Measurements from ENCODE around the gene PLCD4.

PLCD4 gene

DNA sequence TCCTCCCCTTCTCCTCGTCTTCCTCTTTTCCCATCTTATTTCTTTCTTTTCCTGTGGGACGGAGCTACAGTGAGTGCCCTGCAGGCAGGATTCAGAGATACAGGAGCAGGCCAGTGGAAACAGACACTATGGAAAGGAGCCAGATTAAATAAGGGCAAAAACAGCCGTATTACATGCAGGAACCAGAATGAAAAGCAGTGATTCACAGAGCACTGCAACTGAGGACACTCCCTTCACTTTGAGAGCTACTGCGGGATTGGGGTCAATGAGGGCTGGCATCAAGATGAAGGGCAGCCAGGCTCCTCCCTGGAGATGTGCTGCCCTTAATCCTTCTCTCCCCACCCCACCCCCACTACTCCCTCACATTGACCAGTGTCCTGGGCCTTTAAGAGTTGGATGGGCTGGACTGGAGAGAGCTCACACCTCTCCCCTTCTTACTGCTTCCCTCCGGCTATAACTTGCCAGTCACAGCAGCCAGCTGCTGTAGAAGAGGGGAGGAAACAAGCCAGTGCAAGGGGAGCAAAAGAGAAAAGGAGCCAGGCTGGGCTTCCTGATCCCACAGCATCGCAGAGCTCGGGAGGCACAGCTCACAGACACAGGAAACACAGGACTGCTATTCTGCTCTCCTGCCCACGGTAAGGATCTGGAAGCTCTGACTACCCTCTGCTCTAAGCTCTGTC is at the start of gene PLCD4:
Gene PLCD4 (plus strand): TSS at position 464 of the 680 bp plus-strand sequence. CDS start 7,841 bp downstream, outside the sequence.
- DNase-seq (ENCODE audit: low read depth in 2 of 2), result no peak

DNA sequence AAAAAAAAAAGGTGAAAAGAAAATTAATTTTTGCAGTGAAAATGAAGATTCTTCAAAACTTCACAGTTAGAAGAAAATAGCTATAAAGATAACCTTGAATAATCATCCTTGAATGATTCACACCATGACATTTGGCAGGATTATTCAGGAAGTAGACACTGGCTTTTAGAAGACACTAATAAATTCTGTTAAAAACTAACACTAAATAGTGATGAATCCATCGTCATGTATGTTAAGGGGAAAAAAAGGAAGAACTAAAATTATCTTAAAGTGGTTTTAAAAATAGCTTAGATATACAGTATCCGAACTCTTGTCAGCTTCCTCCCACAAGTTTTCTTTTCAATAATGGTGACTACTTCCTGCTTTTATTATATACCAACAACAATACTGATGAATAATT is 49.8 kb upstream of the PLCD4 start:
- DNase-seq (ENCODE audit: low read depth in 2 of 2), result no peak

DNA sequence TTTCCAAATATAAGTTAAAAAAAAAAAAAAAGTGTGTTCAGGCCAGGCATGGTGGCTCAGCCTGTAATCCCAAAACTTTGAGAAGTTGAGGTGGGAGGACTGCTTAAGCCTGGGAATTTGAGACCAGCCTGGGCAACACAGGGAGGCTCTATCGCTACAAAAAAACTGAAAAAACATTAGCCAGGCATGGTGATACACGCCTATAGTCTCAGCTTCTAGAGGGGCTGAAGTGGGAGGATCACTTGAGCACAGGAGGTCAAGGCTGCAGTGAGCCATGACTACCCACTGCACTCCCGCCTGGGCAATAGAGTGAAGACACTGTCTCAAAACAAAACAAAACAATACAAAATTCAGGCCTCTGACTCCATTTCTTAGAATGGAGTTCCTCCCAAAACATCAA is 48.7 kb upstream of the PLCD4 start:
- no peak for DNase-seq (ENCODE audit: low read depth in 2 of 2)

DNA sequence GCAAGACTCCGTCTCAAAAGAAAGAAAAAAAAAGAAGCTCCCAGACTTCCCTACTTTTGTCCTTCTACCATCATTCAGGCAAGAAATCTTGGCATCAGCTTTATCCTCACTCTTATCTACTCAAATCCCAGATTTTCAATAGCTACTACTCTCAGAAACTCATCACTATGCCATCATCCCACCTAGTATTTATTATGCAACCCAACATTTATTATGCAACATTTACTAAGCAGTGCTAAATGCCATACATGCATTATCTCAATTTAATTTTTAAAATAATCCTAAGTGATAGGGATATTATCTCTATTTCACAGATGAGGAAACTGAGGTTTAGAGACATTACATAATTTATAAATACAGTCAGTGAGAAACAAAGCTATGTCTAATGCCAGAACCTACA is 43.6 kb upstream of the PLCD4 start:
- DNase-seq (ENCODE audit: low read depth in 2 of 2), result no peak

DNA sequence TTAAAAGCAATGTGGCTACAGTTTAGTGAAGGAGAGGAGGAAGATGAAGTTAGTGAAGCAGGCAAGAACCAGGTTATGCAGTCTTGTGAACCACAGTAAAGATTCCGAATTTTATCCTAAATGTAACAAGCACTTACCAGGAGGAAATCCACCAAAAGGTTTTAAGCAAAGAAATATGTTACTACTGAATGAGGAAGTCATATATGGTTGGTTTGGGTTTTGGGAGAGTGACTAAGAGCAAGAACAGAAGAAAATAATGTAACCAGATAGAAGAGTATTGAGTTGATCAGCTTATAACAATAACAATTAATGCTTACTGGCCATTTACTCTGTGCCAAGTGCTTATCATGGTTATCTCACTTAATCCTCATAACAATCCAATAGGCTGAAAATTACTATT is 41.4 kb upstream of the PLCD4 start:
- DNase-seq (ENCODE audit: low read depth in 2 of 2), result no peak

DNA sequence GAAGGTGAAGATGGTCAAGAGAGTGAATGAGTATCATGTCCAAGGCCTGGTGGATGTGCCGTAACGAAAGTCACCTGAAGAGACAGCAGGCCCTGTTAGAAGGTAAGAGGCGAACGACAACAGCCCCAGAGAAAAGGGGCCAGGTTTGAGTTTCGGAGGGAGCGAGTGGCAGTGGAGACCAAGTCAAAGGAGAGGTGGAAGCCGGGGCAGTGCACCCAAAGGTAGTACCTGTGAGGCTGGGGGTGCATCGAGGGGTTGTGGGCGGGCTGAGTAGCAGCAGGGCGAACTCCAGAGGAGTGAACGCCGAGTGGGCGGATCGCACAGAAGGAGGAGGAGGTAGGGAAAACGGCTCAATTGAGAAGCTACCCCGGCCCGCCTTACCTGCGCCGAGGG is 39.9 kb upstream of the PLCD4 start:
- DNase-seq (ENCODE audit: low read depth in 2 of 2), result no peak

DNA sequence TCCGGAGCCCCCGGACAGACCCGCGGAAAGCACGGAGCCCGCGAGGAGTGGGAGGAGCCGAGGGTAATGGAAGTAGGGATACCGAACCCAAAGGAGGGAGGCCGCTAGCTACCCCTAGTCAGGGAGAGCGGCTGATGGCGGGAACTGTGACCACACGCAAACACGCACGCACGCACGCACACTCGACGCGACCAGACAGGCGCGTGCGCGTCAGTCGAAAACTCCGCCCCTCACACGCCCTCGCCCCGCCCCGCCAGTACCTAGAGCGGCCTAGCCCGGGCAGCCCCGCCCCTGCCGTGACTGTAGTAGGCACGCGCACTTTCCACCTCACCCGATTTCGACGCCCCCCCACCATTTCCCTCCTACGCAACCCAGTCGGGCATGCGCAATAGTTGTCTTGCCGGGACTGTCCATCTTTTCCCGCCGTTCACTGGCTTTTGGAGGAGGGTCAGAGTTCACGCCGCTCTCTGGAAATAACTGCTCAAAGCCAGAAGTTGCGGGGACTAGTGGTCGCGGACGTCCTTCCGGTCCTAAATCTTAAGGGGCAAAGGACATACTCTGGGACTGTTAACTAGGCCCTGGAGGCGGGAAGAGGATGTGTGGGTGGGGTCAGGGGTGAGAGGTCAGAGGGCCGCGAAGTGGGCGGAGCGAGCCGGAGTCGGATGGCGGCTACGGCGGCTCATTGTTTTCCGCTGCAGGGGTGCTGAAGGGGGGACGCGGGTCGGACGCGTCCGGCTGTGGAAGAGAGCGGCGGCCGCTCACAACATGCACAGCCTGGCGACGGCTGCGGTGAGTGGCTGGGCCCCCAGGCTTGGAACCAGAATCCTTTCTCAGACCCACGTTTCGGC is 39.3 kb upstream of the PLCD4 start, which contains the start of the genes CNOT9 and USP37:
Gene CNOT9 (plus strand): TSS at position 650 of the 848 bp plus-strand sequence. CDS start 116 bp downstream, at position 766.
Gene USP37 (minus strand): TSS at position 162 of the 848 bp plus-strand sequence. CDS start 9,698 bp downstream, outside the sequence.
- peak; percentile 100 for DNase-seq (ENCODE audit: low read depth in 2 of 2)

DNA sequence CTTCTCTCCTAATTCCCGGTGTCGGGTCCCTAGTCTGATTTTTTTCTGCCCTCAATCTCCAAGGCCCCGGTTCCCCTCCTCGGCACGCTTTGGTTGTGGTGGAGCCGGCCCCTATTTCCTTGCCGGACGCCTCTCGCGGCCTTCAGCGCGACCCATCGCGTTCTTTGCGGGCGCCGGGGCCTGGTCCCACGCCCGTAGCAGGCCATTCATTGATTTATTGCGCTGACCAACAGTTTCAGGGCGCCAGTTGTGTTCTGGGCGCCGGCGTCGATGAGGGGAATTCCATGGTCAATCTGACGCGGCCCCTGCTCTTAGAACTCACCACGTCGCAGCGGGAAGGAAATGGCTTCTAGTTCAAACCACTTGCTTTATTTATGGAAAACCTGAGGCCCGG is 38.7 kb upstream of the PLCD4 start:
- peak; percentile 30 to 50 for DNase-seq (ENCODE audit: low read depth in 2 of 2)

DNA sequence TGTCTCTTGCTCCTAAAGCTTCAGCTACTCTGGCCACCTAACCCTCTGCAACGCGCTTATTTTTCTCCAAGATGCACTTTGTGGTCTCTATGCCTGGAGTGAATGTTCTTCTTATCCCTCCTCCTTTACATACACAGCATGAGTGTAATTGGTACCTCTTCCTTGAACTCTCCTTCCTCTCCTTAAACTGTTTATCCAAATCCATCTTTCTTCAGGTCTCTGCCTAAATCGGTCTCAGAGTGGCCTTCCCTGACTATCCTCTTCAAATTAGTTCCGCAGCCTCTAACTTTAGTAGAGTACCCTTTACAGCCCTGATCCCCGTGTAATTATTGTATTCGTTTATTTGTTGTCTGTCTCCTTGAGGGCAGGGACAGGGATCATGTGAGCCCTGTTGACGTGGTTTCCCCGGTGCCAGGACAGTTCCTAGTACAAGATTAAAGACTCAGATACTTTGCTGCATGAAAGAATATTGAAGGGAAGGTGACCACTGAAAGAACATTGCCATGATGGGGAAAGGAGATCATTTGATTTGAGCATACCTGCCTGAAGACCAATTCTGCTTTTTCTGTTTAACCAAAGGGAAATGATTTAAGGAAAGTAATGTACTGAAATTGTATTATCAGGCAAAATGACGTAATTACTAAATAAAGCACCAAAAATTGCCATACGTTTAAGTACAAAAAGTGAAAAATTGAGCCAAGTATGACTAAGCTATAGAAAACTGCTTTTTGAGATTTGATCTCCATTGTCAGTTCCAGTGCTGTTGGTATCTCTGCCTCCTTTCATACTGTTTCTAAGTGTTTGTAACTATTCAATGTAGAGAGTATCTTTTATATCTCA is 37.8 kb upstream of the PLCD4 start:
- DNase-seq (ENCODE audit: low read depth in 2 of 2), result no peak

DNA sequence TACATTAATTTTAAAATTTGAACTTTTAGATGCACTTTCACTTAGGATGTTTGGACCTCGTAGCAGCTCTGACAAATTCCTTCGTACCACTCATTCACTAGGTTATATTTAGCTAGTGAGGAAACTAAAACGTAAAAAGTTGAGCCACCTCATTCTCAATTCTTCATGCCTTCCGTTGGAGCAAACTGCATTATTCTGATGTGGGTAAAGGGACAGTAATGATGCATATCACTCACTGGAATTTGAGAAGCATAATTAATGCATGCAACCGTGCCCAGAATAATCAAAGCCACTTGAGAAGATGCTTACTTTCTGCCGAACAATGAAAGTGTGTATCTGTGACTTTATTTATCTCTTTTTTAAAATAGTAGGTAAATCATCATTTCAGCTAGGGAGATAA is 36.8 kb upstream of the PLCD4 start:
- no peak for DNase-seq (ENCODE audit: low read depth in 2 of 2)

DNA sequence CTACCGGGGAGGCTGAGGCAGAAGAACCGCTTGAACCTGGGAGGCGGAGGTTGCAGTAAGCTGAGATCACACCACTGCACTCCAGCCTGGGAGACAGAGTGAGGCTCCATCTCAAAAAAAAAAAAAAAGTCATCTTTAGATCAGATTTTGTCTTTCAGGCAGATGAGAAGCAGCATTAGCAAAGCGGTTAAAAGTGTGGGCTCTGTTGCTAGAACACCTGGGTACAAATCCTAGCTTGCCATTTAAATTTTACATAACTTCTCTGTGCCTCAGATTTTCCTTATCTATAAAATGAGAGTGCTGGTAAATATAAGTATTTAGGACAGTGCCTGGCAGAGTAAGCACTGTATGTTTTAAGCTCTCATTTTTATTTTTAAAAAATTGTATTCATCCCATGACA is 30.8 kb upstream of the PLCD4 start:
- no peak for DNase-seq (ENCODE audit: low read depth in 2 of 2)

DNA sequence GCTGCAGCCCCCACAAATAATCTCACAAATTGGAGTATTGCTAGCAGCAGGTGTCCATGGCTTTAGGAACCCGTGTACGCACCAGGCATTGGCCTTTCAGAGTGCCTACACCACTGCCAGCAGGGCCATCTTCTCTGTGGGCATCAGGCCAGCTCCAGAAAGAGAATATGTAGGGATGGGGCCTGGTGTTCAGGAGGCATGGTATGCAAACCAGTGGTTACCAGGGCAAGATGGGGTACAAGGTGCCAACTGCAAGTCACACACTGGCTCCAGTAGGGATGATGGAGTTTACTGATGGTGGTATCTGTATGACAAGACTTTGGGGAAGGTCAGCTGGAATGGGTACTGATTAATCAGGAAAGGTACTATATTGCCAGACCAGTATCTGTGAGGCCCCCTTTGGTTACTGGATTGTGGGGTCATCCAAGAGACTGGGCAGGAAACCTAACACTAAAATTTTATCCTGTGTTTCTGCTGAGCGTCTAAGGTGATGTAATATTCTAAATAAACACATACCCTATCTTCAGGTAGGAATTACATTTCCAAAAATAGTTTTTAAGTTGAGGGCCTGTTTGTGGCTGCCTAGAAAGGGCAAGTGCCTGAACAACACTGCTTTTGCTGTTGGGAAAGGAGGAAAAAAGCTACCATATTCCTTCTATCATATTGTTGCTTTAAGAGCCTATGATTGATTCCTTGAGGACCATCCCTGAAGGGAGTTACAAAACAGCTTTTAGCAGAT is 30.0 kb upstream of the PLCD4 start:
- DNase-seq (ENCODE audit: low read depth in 2 of 2), result no peak

DNA sequence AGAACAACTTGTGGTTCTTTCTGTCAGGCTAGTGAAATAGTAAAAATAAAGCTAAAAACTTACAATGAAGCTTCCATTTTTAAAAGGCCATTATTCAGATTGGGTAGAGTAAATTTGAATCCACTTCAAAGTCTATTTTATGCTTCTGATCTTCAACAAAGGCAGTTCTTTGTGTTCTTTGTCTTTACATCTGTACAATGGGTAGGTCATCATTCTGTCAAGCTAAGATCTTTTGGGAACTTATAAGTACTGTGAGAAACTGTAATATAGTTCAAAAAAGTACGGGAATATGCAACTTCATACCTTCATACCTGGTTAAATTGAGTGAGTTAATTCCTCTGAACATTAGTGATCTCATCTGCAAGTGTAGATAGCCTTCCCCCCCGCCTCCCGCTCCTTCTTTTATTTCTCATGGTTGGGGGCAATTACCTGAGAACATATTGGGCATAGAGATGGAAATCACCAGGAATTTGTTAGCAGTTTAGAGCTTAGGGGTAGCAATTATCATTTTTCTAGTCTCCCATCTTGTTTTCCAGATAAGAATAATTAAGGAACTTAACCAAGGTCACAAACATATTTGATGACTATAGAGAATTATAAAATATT is 29.3 kb upstream of the PLCD4 start:
- no peak for DNase-seq (ENCODE audit: low read depth in 2 of 2)

DNA sequence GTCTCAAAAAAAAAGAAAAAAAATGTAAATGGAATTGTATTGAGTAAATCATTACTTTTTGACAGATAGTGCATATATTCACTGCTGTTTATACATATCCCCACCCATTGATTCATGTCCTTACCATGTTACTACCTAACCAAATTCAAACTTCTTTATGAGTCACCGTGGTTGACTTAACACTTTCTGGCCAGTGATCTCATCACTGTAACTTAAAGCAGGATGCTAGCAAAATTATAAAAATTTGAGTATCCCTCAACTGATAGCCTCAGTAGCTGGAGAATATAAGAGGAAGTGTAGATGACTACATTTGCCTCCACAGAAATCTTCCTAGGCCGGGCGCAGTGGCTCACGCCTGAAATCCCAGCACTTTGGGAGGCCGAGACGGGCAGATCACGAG is 25.6 kb upstream of the PLCD4 start:
- no peak for DNase-seq (ENCODE audit: low read depth in 2 of 2)

DNA sequence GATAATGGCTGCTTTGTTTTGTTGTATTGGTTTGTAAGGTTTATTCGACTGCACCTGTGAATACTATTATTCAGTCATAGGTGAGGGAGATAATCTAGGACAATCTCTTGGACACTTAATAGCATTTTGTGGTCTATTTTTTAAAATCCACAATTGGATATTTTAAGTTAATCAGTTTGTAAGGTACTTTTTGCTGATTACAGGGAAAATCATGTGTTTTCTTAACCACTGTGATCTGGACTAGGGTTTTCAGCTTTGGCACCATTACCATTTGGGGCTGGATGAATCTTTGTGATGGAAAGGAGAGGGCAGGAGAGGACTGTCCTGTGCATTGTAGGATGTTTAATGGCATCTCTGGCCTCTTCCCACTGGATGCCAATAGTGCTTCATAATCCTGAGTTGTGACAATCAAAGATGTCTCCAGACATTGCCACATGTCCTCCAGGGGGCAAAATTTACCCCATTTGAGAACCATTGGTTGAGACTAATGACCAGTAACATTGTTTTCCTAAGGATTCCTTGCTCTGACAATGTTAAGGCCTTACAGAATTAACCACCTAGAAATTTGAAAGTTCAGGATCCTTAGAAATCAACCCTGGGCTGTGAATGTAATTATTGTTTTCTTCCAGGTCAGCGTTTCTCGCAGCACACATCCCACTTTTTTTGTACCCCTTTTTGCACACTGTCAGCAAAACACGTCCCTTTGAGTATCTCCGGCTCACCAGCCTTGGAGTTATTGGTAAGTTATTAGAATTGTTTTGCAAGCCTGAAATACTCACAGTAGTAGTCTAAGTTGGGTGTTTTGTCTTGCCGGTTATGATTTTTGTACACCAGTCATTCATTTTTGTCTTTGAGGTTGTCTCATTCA is 23.5 kb upstream of the PLCD4 start:
- DNase-seq (ENCODE audit: low read depth in 2 of 2), result no peak

DNA sequence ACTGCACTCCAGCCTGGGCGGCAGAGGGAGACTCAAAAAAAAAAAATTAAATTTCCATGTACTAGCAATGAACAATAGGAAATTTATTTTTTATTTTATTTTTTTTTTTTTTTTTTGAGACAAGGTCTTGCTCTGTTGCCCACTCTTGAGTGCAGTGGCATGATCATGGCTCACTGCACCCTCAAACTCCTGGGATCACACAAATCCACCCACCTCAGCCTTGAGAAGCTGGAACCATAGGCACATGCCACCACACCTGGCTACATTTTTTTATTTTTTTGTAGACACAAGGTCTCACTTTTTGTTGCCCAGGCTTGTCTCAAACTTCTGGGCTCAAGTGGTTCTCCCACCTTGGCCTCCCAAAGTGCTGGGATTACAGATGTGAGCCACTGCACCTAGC is 22.2 kb upstream of the PLCD4 start:
- no peak for DNase-seq (ENCODE audit: low read depth in 2 of 2)

DNA sequence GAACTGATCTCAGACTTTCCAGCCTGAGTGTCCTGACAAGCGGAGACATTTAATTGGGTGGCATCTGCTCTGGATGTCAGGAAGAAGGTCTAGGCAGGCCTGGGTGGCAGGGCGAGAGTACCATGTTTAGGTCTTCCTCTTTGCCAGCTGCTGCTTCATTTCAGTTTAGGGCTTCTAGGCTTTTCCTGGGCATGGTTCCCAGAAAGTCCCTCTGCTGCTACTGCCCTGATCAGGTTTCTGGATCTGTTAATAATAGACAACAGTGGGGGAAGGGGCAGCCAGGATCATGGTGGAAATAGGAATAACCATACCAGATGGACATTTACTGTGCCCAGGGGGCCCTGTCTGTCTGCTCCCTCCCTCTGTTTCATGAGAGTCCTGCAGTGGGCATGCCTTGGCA is 2.3 kb upstream of the PLCD4 start:
- DNase-seq (ENCODE audit: low read depth in 2 of 2), result no peak

DNA sequence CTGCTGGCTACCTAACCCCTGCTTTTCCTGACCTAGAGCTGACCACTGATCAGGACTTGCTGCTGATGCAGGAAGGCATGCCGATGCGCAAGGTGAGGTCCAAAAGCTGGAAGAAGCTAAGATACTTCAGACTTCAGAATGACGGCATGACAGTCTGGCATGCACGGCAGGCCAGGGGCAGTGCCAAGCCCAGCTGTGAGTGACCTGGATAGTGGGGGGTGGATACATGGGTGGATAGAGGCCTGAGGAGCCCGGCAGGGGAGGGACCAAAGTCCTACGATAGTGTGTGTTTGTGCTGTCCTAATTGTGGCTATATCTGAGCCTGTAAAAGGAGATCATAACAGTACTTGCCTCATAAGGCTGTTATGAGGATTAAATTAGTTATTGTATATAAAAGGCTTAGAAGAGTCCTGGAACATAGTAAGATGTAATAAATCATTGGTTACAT is 8.2 kb downstream of the PLCD4 start:
- DNase-seq (ENCODE audit: low read depth in 2 of 2), result no peak

DNA sequence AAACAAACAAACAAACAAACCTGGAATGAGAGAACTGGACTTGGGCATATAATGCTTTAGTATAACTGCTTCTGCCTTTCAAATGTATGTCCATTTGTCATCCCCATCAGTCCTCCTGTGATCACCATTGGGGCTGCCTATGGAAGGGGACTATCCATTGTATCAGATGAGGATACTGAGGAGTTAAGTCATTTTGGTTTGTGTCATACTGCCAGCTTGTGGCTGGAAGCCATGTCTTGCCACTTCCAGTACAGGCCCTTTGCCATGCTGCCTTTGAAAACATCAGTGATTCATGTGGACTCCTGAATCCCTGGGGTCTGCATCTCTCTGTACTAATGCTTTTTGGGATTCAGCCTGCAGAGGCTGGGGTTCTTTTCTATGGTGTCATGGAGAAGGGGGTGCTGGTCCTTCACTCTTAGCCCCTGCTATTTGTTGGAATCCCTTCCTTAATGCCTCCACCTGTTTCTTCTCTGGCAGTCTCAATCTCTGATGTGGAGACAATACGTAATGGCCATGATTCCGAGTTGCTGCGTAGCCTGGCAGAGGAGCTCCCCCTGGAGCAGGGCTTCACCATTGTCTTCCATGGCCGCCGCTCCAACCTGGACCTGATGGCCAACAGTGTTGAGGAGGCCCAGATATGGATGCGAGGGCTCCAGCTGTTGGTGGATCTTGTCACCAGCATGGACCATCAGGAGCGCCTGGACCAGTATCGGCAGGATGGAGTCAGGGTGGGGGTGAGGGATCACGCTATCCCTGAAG is 10.6 kb downstream of the PLCD4 start:
- no peak for DNase-seq (ENCODE audit: low read depth in 2 of 2)
